ENCODE measurements around the gene MROH9. TPM values are rescaled to one million over a fixed set of nuclear protein-coding genes. Genes with fewer than 3 reads are reported as not detected.
"Not testable (repeated sequence)": the region's sequence is repeated elsewhere in the genome, so short reads cannot be mapped to it uniquely, and the experiment has no call there.

The MROH9 gene
- total and polyA plus RNA-seq, 2 experiments from 2014 or later, result 0.15 to 0.23 TPM

GRCh38 chr1:170932236-170932635 lies 3.1 kb upstream of the MROH9 start:
- no peak overlapping the region for H3K4me3 ChIP-seq
- 86% methylated on average over 3 of the region's 3 CpGs for WGBS (ENCODE audit: low lambda C conversion rate, missing lambda C conversion rate)
- H3K36me3 ChIP-seq (replicated peaks; ENCODE audit: insufficient read depth, low read depth), result no peaks in the 10 kb centered on the region

GRCh38 chr1:170938281-170938680 lies 2.9 kb downstream of the MROH9 start:
- DNase-seq (ENCODE audit: low spot score), result no peak
- Histone ChIP-seq H3K4me3 (no peak overlapping the region), H3K4me2 (no peak overlapping the region), H3K9me2 (replicated peaks; ENCODE audit: insufficient read depth) (no peaks in the 10 kb centered on the region), H4K20me1 (ENCODE audit: insufficient read depth, poor library complexity, severe bottlenecking) (no peaks in the 10 kb centered on the region), H3K4me1 (ENCODE audit: insufficient read depth) (no peaks in the 10 kb centered on the region), H2AFZ (no peak overlapping the region), H3K79me2 (no peaks in the 10 kb centered on the region), H3K36me3 (replicated peaks; ENCODE audit: insufficient read depth, low read depth) (no peaks in the 10 kb centered on the region), H3K27ac (no peak overlapping the region), H3K27me3 (no peaks in the 10 kb centered on the region), H3K9me3 (ENCODE audit: low read depth) (no peaks in the 10 kb centered on the region)
- TF ChIP-seq CTCF (IDR thresholded peaks at IDR 0.05; ENCODE audit: poor library complexity), result no peak
- TF ChIP-seq EZH2phosphoT487 (IDR thresholded peaks at IDR 0.05; ENCODE audit: low read depth, severe bottlenecking, unreplicated experiment), result no peak
- TF ChIP-seq EZH2 (IDR thresholded peaks at IDR 0.05; ENCODE audit: borderline replicate concordance), result no peak
- 94% methylated on average over 3 of the region's 3 CpGs for WGBS (ENCODE audit: low lambda C conversion rate, missing lambda C conversion rate)

More at GRCh38 chr1:170932236-170932635, 3.1 kb upstream of the MROH9 start:
- TF ChIP-seq CTCF (IDR thresholded peaks at IDR 0.05; ENCODE audit: poor library complexity) (no peak), EZH2phosphoT487 (IDR thresholded peaks at IDR 0.05; ENCODE audit: low read depth, severe bottlenecking, unreplicated experiment) (no peak), EZH2 (IDR thresholded peaks at IDR 0.05; ENCODE audit: borderline replicate concordance) (no peak)
- H3K4me1 ChIP-seq (ENCODE audit: insufficient read depth), result no peaks in the 10 kb centered on the region
- H3K79me2 ChIP-seq, result no peaks in the 10 kb centered on the region
- H3K4me2 ChIP-seq, result no peak overlapping the region
- H3K9me2 ChIP-seq (replicated peaks; ENCODE audit: insufficient read depth), result no peaks in the 10 kb centered on the region
- H3K9me3 ChIP-seq (ENCODE audit: low read depth), result no peaks in the 10 kb centered on the region
- H4K20me1 ChIP-seq (ENCODE audit: insufficient read depth, poor library complexity, severe bottlenecking), result no peaks in the 10 kb centered on the region
- no peaks in the 10 kb centered on the region for H3K27me3 ChIP-seq
- no peak overlapping the region for H2AFZ ChIP-seq
- no peak overlapping the region for H3K27ac ChIP-seq
- DNase-seq (ENCODE audit: low spot score), result no peak

- Histone ChIP-seq H3K4me2 (no peak overlapping the region), H3K4me3 (no peak overlapping the region), H3K27me3 (no peaks in the 10 kb centered on the region), H3K36me3 (replicated peaks; ENCODE audit: insufficient read depth, low read depth) (no peaks in the 10 kb centered on the region), H3K27ac (no peak overlapping the region), H2AFZ (no peak overlapping the region), H3K79me2 (no peaks in the 10 kb centered on the region), H3K9me2 (replicated peaks; ENCODE audit: insufficient read depth) (no peaks in the 10 kb centered on the region), H4K20me1 (ENCODE audit: insufficient read depth, poor library complexity, severe bottlenecking) (no peaks in the 10 kb centered on the region), H3K4me1 (ENCODE audit: insufficient read depth) (no peaks in the 10 kb centered on the region), H3K9me3 (ENCODE audit: low read depth) (no peaks in the 10 kb centered on the region)
- DNase-seq (ENCODE audit: low spot score), result no peak
- WGBS (ENCODE audit: low lambda C conversion rate, missing lambda C conversion rate), result 84% methylated on average over 2 of the region's 2 CpGs
- no peak for TF ChIP-seq CTCF (IDR thresholded peaks at IDR 0.05; ENCODE audit: poor library complexity)
- TF ChIP-seq EZH2 (IDR thresholded peaks at IDR 0.05; ENCODE audit: borderline replicate concordance), result no peak
- TF ChIP-seq EZH2phosphoT487 (IDR thresholded peaks at IDR 0.05; ENCODE audit: low read depth, severe bottlenecking, unreplicated experiment), result no peak
These were observed 4.1 kb downstream of the MROH9 start for GRCh38 chr1:170939476-170939875.

GRCh38 chr1:170951744-170952143 lies 16.4 kb downstream of the MROH9 start:
- H3K4me3 ChIP-seq; H3K4me2 ChIP-seq; H3K36me3 ChIP-seq (replicated peaks; ENCODE audit: insufficient read depth, low read depth); DNase-seq (ENCODE audit: low spot score); H4K20me1 ChIP-seq (ENCODE audit: insufficient read depth, poor library complexity, severe bottlenecking); H3K4me1 ChIP-seq (ENCODE audit: insufficient read depth); H3K27me3 ChIP-seq; H3K79me2 ChIP-seq; H2AFZ ChIP-seq; H3K27ac ChIP-seq; H3K9me2 ChIP-seq (replicated peaks; ENCODE audit: insufficient read depth); H3K9me3 ChIP-seq (ENCODE audit: low read depth): not testable (repeated sequence)
- 100% methylated on average over 1 of the region's 1 CpG for WGBS (ENCODE audit: low lambda C conversion rate, missing lambda C conversion rate)
